GM23248 (cell line): Measurements from ENCODE around the gene CHN1. TPM values are rescaled to one million over a fixed set of nuclear protein-coding genes. Genes with fewer than 3 reads are reported as not detected.
A peak's percentile ranks its signal among the peaks of the same experiment; 100 is the strongest.

Experiments used
- DNase-seq: peaks from one replicate; pipeline ENCODE4 v3.0.0-alpha.2; 2015
- H2AFZ ChIP-seq: fragments of 200-600 bp; sonication (generic); 2 replicates; pipeline ENCODE4 v1.6.1; 2016; ENCODE audit warnings: antibody characterized with exemption
- H3F3A ChIP-seq: fragments of 200-600 bp; sonication (generic); 2 replicates; pipeline ENCODE4 v1.6.1; 2016; ENCODE audit warnings: mild to moderate bottlenecking, antibody characterized with exemption, mixed run types; ENCODE audit not compliant: insufficient read depth
- H3K27ac ChIP-seq: fragments of 200-600 bp; sonication (generic); 2 replicates; pipeline ENCODE4 v1.5.1; 2016; ENCODE audit warnings: mild to moderate bottlenecking
- H3K27me3 ChIP-seq: fragments of 200-600 bp; sonication (generic); replicated peaks from 2 replicates; pipeline ENCODE4 v1.6.1; 2016; ENCODE audit warnings: mild to moderate bottlenecking; ENCODE audit not compliant: insufficient read depth
- H3K36me3 ChIP-seq: fragments of 200-600 bp; sonication (generic); 2 replicates; pipeline ENCODE4 v1.6.1; 2016; ENCODE audit warnings: low read depth, mild to moderate bottlenecking
- H3K4me1 ChIP-seq: fragments of 200-600 bp; sonication (generic); 2 replicates; pipeline ENCODE4 v1.6.1; 2016; ENCODE audit warnings: mild to moderate bottlenecking; ENCODE audit not compliant: insufficient read depth
- H3K4me2 ChIP-seq: fragments of 200-600 bp; sonication (generic); one replicate; pipeline ENCODE4 v1.6.1; 2016; ENCODE audit warnings: mild to moderate bottlenecking; ENCODE audit not compliant: unreplicated experiment
- H3K4me3 ChIP-seq: fragments of 200-600 bp; sonication (generic); 2 replicates; pipeline ENCODE4 v1.5.1; 2016; ENCODE audit warnings: mild to moderate bottlenecking
- H3K79me2 ChIP-seq: fragments of 200-600 bp; sonication (generic); 2 replicates; pipeline ENCODE4 v1.6.1; 2016; ENCODE audit warnings: mild to moderate bottlenecking; ENCODE audit not compliant: insufficient read depth
- H3K9ac ChIP-seq: fragments of 200-600 bp; sonication (generic); 2 replicates; pipeline ENCODE4 v1.6.1; 2016; ENCODE audit warnings: mild to moderate bottlenecking
- H3K9me2 ChIP-seq: fragments of 200-600 bp; sonication (generic); 2 replicates; pipeline ENCODE4 v1.6.1; 2016; ENCODE audit warnings: mixed run types, mild to moderate bottlenecking, moderate library complexity; ENCODE audit not compliant: insufficient read depth
- H3K9me3 ChIP-seq: fragments of 200-600 bp; sonication (generic); one replicate; pipeline ENCODE4 v1.6.1; 2017; ENCODE audit warnings: low read depth
- H4K20me1 ChIP-seq: fragments of 200-600 bp; sonication (generic); 2 replicates; pipeline ENCODE4 v1.6.0; 2016; ENCODE audit not compliant: insufficient read depth
- EZH2 ChIP-seq: fragments of 200-600 bp; sonication (generic); IDR thresholded peaks from 2 replicates; pipeline ENCODE4 v1.6.1; 2018; ENCODE audit warnings: antibody characterized with exemption, mild to moderate bottlenecking; ENCODE audit not compliant: insufficient read depth, poor library complexity, severe bottlenecking
- EZH2phosphoT487 ChIP-seq: fragments of 200-600 bp; sonication (generic); IDR thresholded peaks from 2 replicates; pipeline ENCODE4 v1.6.1; 2018; ENCODE audit warnings: antibody characterized with exemption, moderate library complexity, mild to moderate bottlenecking, low read depth; ENCODE audit not compliant: insufficient read depth
- WGBS, 2 experiments: methylation state at CpG; one replicate each; pipeline ENCODE4 v1.1.6; 2015 to 2017; ENCODE audit warnings: low lambda C conversion rate in 2 of 2, low coverage in 1 of 2; ENCODE audit errors: missing lambda C conversion rate in 2 of 2; 5-methylcytosine and 5-hydroxymethylcytosine counted together
- in situ Hi-C: fragments of 300-500 bp; cut with MboI; formaldehyde crosslinking; loops from 2 replicates; pipeline ENCODE4 v1.15.0; 2020
- polyA plus RNA-seq: library from polyadenylated mRNA; unstranded; fragments of >200 nt; fragmentation: Nextera tagmentation; extraction: Ambion mirVana; gene quantifications from 2 replicates; pipeline ENCODE4 v1.2.1, GENCODE V29; 2016
- total RNA-seq: library from RNA; depleted of rRNA; stranded (reverse); fragments of >200 nt; shearing (Covaris generic); gene quantifications from 2 replicates; pipeline ENCODE4 v1.2.3, GENCODE V29; 2014; rRNA removed

The CHN1 gene, protein sequence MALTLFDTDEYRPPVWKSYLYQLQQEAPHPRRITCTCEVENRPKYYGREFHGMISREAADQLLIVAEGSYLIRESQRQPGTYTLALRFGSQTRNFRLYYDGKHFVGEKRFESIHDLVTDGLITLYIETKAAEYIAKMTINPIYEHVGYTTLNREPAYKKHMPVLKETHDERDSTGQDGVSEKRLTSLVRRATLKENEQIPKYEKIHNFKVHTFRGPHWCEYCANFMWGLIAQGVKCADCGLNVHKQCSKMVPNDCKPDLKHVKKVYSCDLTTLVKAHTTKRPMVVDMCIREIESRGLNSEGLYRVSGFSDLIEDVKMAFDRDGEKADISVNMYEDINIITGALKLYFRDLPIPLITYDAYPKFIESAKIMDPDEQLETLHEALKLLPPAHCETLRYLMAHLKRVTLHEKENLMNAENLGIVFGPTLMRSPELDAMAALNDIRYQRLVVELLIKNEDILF
- total RNA-seq (101 and 115 TPM in 2 replicates), polyA plus RNA-seq (126 and 130 TPM in 2 replicates)

GRCh38 chr2:175004980-175005732 lies at the start of gene CHN1:
TSS of gene CHN1 (minus strand) at chr2:175005381. CDS start at chr2:175004912, 469 bp downstream.
- Histone ChIP-seq H3K79me2 (no peaks in the 10 kb centered on the region), H3K4me3 (peak within 1 kb of the TSS; percentile 80), H2AFZ (peak within 1 kb of the TSS; percentile 81), H3K4me1 (peaks cover 5% of the 10 kb centered on the region; the same call in 1 of the 2 replicates), H3K9me3 (no peaks in the 10 kb centered on the region), H4K20me1 (no peaks in the 10 kb centered on the region), H3K9ac (peak within 1 kb of the TSS; percentile 67), H3K9me2 (no peaks in the 10 kb centered on the region), H3F3A (0 out of 2 replicates have a peak, but pooled peaks cover 11% of the 10 kb centered on the region), H3K4me2 (peak within 1 kb of the TSS; percentile 75), H3K36me3 (no peaks in the 10 kb centered on the region), H3K27ac (no peak within 1 kb of the TSS), H3K27me3 (peaks cover 16% of the 10 kb centered on the region; the same call in 1 of the 2 replicates)
- TF ChIP-seq EZH2 (no peak), EZH2phosphoT487 (no peak)
- DNase-seq: peak; percentile 88
- WGBS, 2 experiments: 0 to 1% methylated on average over 77 to 82 of the region's 89 CpGs
- in situ Hi-C loops: no loop called here

DNA sequence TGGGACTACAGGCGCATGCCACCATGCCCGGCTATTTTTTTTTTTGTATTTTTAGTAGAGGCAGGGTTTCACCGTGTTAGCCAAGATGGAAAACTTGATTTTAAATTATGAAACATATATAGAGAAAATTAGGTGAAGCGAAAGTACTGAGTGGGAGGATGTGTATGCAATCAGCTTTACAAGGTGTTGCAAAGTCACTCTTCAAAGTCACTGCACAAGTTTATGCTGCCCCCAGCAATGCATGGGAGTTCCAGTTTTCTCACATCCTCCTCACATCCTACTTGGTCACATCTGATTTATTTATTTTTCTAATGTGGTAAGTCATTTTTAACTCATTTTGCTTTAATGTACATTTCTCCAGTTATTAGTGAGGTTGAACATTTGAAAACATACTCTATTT lies 49.2 kb upstream of the CHN1 start:
- no peak for DNase-seq
- H3K36me3 ChIP-seq: no peaks in the 10 kb centered on the region
- H3K9me3 ChIP-seq: no peaks in the 10 kb centered on the region
- H3K4me2 ChIP-seq: no peak overlapping the region
- no peak overlapping the region for H3K9ac ChIP-seq
- H3F3A ChIP-seq: no peaks in the 10 kb centered on the region
- H3K79me2 ChIP-seq: no peaks in the 10 kb centered on the region
- H3K4me1 ChIP-seq: no peaks in the 10 kb centered on the region
- no peak overlapping the region for H3K4me3 ChIP-seq
- in situ Hi-C loops: no loop called here
- no peak for TF ChIP-seq EZH2phosphoT487
- no peak for TF ChIP-seq EZH2
- 97 to 98% methylated on average over 4 of the region's 4 CpGs for WGBS, 2 experiments
- H3K27ac ChIP-seq: no peak overlapping the region
- H3K9me2 ChIP-seq: no peaks in the 10 kb centered on the region
- no peak overlapping the region for H2AFZ ChIP-seq
- no peaks in the 10 kb centered on the region for H3K27me3 ChIP-seq
- H4K20me1 ChIP-seq: no peaks in the 10 kb centered on the region

DNA sequence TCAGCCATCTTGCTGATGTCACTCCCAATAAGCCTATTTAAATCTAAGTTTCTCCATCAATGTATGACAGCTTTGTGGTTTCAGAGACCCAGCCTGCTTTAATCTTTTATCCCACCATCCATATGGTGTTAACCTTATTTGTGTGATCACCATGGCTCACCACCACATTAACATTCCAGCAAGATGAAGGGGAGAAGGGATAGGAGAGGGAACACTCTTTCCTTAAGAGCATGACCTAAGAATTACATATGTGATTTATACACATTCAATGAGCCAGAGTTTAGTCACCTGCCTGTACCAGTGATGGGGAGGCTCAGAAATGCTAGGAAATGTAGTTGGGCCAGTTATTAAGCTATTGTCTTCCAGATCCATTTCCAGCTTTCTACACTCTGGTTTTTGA lies 44.5 kb upstream of the CHN1 start:
- Histone ChIP-seq H3K9me2 (no peaks in the 10 kb centered on the region), H3K9ac (no peak overlapping the region), H3K4me2 (no peak overlapping the region), H3K27ac (no peak overlapping the region), H3K79me2 (no peaks in the 10 kb centered on the region), H4K20me1 (no peaks in the 10 kb centered on the region), H3K4me3 (no peak overlapping the region), H3K27me3 (no peaks in the 10 kb centered on the region), H3K36me3 (no peaks in the 10 kb centered on the region), H3K9me3 (no peaks in the 10 kb centered on the region), H3K4me1 (no peaks in the 10 kb centered on the region), H2AFZ (no peak overlapping the region), H3F3A (no peaks in the 10 kb centered on the region)
- peak; percentile 36 for DNase-seq
- no peak for TF ChIP-seq EZH2
- no peak for TF ChIP-seq EZH2phosphoT487
- in situ Hi-C loops: no loop called here

- H4K20me1 ChIP-seq: no peaks in the 10 kb centered on the region
- no peaks in the 10 kb centered on the region for H3K79me2 ChIP-seq
- no peaks in the 10 kb centered on the region for H3F3A ChIP-seq
- H3K4me1 ChIP-seq: no peaks in the 10 kb centered on the region
- no peak overlapping the region for H3K27ac ChIP-seq
- H3K9ac ChIP-seq: no peak overlapping the region
- H3K9me2 ChIP-seq: no peaks in the 10 kb centered on the region
- H3K27me3 ChIP-seq: no peaks in the 10 kb centered on the region
- DNase-seq: no peak
- H2AFZ ChIP-seq: no peak overlapping the region
- in situ Hi-C loops: no loop called here
- H3K4me2 ChIP-seq: no peak overlapping the region
- H3K9me3 ChIP-seq: no peaks in the 10 kb centered on the region
- no peaks in the 10 kb centered on the region for H3K36me3 ChIP-seq
- WGBS, 2 experiments: 93 to 96% methylated on average over 2 of the region's 2 CpGs
- TF ChIP-seq EZH2 (no peak), EZH2phosphoT487 (no peak)
- H3K4me3 ChIP-seq: no peak overlapping the region
These were observed 43.1 kb upstream of the CHN1 start for GRCh38 chr2:175048275-175048674.
